Activated T-cell treated with anti-CD3 and anti-CD28 coated beads, Interleukin-2, amount 50 U/mL, for 1 hour (primary cell): ENCODE results near the gene RUFY2.
"Not testable (repeated sequence)": the region's sequence is repeated elsewhere in the genome, so short reads cannot be mapped to it uniquely, and the experiment has no call there.

Source experiments
- DNase-seq: peaks from one replicate; pipeline ENCODE4 v3.0.0-alpha.2; 2020

The RUFY2 gene

GRCh38 chr10:68318331-68319059, 88.6 kb downstream of the RUFY2 start:
- DNase-seq = no peak

GRCh38 chr10:68315582-68315981, 91.5 kb downstream of the RUFY2 start:
- no peak for DNase-seq

- not testable (repeated sequence) for DNase-seq
These were observed 92.1 kb downstream of the RUFY2 start for GRCh38 chr10:68314930-68315329.

- no peak for DNase-seq
These were observed 96.5 kb downstream of the RUFY2 start for GRCh38 chr10:68310531-68310930.

- DNase-seq = no peak
These were observed 101.2 kb downstream of the RUFY2 start for GRCh38 chr10:68305854-68306253.

GRCh38 chr10:68303849-68304412, 103.1 kb downstream of the RUFY2 start:
- DNase-seq = no peak

- no peak for DNase-seq
These were observed 104.2 kb downstream of the RUFY2 start for GRCh38 chr10:68302871-68303270.

GRCh38 chr10:68302503-68302823, 104.6 kb downstream of the RUFY2 start:
- no peak for DNase-seq

- no peak for DNase-seq
These were observed 105.1 kb downstream of the RUFY2 start for GRCh38 chr10:68301790-68302502.

- DNase-seq = no peak
These were observed 105.8 kb downstream of the RUFY2 start for GRCh38 chr10:68301301-68301700.

- DNase-seq = no peak
These were observed 110.0 kb downstream of the RUFY2 start for GRCh38 chr10:68296843-68297663.
